Endothelial cell (in vitro differentiated cells): ENCODE measurements around the gene PRKAR2B. TPM values are rescaled to one million over a fixed set of nuclear protein-coding genes. Genes with fewer than 3 reads are reported as not detected.

ENCODE experiments used
- DNase-seq: peaks from one replicate; pipeline ENCODE4 v3.0.0; 2021; ENCODE audit warnings: low spot score
- H3K27ac Mint-ChIP-seq: one replicate; pipeline ENCODE4 v1.8.0; 2021; ENCODE audit warnings: mixed read lengths, inconsistent platforms; ENCODE audit not compliant: unreplicated experiment
- H3K27me3 Mint-ChIP-seq: one replicate; pipeline ENCODE4 v1.8.0; 2021; ENCODE audit warnings: mild to moderate bottlenecking, moderate library complexity, mixed read lengths, inconsistent platforms; ENCODE audit not compliant: unreplicated experiment
- H3K36me3 Mint-ChIP-seq: one replicate; pipeline ENCODE4 v1.8.0; 2021; ENCODE audit warnings: mild to moderate bottlenecking, low read depth, mixed read lengths, inconsistent platforms; ENCODE audit not compliant: unreplicated experiment
- H3K4me1 Mint-ChIP-seq: one replicate; pipeline ENCODE4 v1.8.0; 2021; ENCODE audit warnings: mild to moderate bottlenecking, mixed read lengths, inconsistent platforms; ENCODE audit not compliant: unreplicated experiment
- H3K4me3 Mint-ChIP-seq: one replicate; pipeline ENCODE4 v1.8.0; 2021; ENCODE audit warnings: mild to moderate bottlenecking, mixed read lengths, inconsistent platforms; ENCODE audit not compliant: unreplicated experiment
- H3K9me3 Mint-ChIP-seq: one replicate; pipeline ENCODE4 v1.8.0; 2021; ENCODE audit warnings: mixed read lengths, inconsistent platforms; ENCODE audit not compliant: unreplicated experiment
- CTCF ChIP-seq: fragments of 200-600 bp; sonication (generic); IDR thresholded peaks from one replicate; pipeline ENCODE4 v1.5.0; 2021; ENCODE audit warnings: antibody characterized with exemption; ENCODE audit not compliant: unreplicated experiment
- total RNA-seq: library from RNA; stranded (reverse); fragmentation: NEBNext Ultra II Directional; extraction: Animal tissue kit (Norgen Biotek cat#: 25700); gene quantifications from one replicate; pipeline ENCODE4 v1.2.1, GENCODE V29; 2021; ENCODE audit not compliant: unreplicated experiment

The PRKAR2B gene
- total RNA-seq, 1 donor from 2014 or later, result 28.4 TPM

- TF ChIP-seq CTCF, result no peak
- Mint-ChIP-seq H3K4me3 (peak overlapping the region; percentile 90), H3K9me3 (no peaks in the 10 kb centered on the region), H3K36me3 (peaks cover 14% of the 10 kb centered on the region), H3K27me3 (peaks cover 5% of the 10 kb centered on the region), H3K27ac (no peak overlapping the region), H3K4me1 (peaks cover 30% of the 10 kb centered on the region)
- no peak for DNase-seq
Observed at GRCh38 chr7:107043491-107043890, 1.0 kb upstream of the PRKAR2B start.

GRCh38 chr7:107043921-107044346, 571 bp upstream of the PRKAR2B start:
- no peak for DNase-seq
- Mint-ChIP-seq H3K9me3 (no peaks in the 10 kb centered on the region), H3K4me1 (peaks cover 34% of the 10 kb centered on the region), H3K27me3 (peaks cover 5% of the 10 kb centered on the region), H3K4me3 (peak overlapping the region; percentile 90), H3K27ac (peak overlapping the region; percentile 25), H3K36me3 (peaks cover 14% of the 10 kb centered on the region)
- TF ChIP-seq CTCF, result no peak

GRCh38 chr7:107045195-107045960, 873 bp downstream of the PRKAR2B start:
- H3K9me3 Mint-ChIP-seq, result no peaks in the 10 kb centered on the region
- TF ChIP-seq CTCF, result no peak

DNA sequence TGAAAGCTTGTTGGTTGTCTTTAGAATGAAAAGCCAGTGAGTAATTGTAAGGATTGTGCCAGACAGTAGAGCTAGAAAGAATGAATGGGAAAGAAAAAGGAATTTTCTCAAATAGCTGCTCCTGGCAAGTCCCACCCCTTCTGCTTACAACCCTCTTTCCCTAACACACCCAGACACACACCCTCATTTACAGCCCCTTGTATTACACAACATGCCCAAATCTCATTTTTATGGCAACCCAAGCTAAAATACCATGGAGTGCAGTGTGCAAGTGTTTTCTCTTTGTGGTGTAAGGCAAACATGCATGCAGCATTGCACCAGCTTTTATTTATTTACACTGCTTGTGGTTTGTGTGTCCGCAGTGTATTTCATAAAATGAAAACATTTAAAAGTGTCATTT, 1.5 kb downstream of the PRKAR2B start:
- Mint-ChIP-seq H3K27ac (no peak overlapping the region), H3K9me3 (no peaks in the 10 kb centered on the region)
- no peak for DNase-seq

More at GRCh38 chr7:107045195-107045960, 873 bp downstream of the PRKAR2B start:
- Mint-ChIP-seq H3K36me3 (peaks cover 14% of the 10 kb centered on the region), H3K27me3 (peaks cover 5% of the 10 kb centered on the region), H3K4me1 (peaks cover 39% of the 10 kb centered on the region), H3K27ac (peak overlapping the region; percentile 51), H3K4me3 (peak overlapping the region; percentile 99)
- DNase-seq, result peak; percentile 9

More for the DNA sequence above, 1.5 kb downstream of the PRKAR2B start:
- Mint-ChIP-seq H3K4me3 (peak overlapping the region; percentile 99), H3K36me3 (peaks cover 14% of the 10 kb centered on the region), H3K27me3 (peaks cover 5% of the 10 kb centered on the region), H3K4me1 (peaks cover 45% of the 10 kb centered on the region)
- no peak for TF ChIP-seq CTCF
